ENCODE results near the gene IL13RA1.
"Not testable (repeated sequence)": the region's sequence is repeated elsewhere in the genome, so short reads cannot be mapped to it uniquely, and the experiment has no call there.

The IL13RA1 gene

GRCh38 chrX:118727686-118728339 is 407 bp downstream of the IL13RA1 start:
- no peak for DNase-seq (ENCODE audit: low read depth in 2 of 3, low spot score in 1 of 3)

DNA sequence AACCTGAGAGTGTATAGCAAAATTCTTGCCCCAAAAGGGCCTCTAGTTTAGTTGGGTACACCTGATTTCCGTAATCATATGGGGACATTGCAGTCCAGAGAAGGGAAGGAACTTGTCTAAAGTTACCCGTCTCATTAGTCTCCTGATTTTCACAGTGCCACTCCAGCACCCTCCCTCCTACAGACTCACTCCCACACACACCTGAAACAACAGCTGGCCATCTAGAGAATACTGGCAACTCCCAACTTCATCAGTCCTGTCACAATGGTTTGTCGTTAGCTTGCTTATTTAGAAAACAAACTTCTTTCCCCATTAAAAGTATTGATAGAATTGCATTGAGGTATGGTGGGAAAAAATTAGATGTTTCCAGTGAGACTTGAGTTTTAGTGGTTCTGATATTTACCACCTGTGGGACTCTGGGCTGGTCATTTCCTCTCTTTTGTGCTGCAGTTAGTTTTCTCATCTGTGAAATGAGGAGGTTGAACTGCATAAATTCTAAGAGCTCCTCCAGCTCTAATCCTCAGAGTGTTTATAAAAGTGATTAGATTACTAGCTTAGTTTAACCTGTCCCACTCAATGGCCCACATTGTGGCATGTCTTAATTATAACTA is 1.7 kb downstream of the IL13RA1 start:
- DNase-seq (ENCODE audit: low read depth in 2 of 3, low spot score in 1 of 3): no peak

- DNase-seq (ENCODE audit: low read depth in 2 of 3, low spot score in 1 of 3): no peak
These were observed 3.3 kb downstream of the IL13RA1 start for GRCh38 chrX:118730500-118731247.

DNA sequence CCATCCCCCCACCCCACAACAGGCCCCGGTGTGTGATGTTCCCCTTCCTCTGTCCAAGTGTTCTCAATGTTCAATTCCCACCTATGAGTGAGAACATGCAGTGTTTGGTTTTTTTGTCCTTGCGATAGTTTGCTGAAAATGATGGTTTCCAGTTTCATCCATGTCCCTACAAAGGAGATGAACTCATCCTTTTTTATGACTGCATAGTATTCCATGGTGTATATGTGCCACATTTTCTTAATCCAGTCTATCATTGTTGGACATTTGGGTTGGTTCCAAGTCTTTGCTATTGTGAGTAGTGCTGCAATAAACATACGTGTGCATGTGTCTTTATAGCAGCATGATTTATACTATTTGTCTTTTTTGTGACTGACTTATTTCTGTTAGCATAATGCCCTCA is 5.1 kb downstream of the IL13RA1 start:
- not testable (repeated sequence) for DNase-seq (ENCODE audit: low read depth in 2 of 3, low spot score in 1 of 3)

GRCh38 chrX:118734909-118735308 is 7.5 kb downstream of the IL13RA1 start:
- no peak for DNase-seq (ENCODE audit: low read depth in 2 of 3, low spot score in 1 of 3)

- DNase-seq (ENCODE audit: low read depth in 2 of 3, low spot score in 1 of 3): no peak
These were observed 9.1 kb downstream of the IL13RA1 start for GRCh38 chrX:118736394-118737010.

GRCh38 chrX:118739577-118739976 is 12.2 kb downstream of the IL13RA1 start:
- no peak for DNase-seq (ENCODE audit: low read depth in 2 of 3, low spot score in 1 of 3)

GRCh38 chrX:118740276-118740889 is 13.0 kb downstream of the IL13RA1 start:
- DNase-seq (ENCODE audit: low read depth in 2 of 3, low spot score in 1 of 3): no peak

DNA sequence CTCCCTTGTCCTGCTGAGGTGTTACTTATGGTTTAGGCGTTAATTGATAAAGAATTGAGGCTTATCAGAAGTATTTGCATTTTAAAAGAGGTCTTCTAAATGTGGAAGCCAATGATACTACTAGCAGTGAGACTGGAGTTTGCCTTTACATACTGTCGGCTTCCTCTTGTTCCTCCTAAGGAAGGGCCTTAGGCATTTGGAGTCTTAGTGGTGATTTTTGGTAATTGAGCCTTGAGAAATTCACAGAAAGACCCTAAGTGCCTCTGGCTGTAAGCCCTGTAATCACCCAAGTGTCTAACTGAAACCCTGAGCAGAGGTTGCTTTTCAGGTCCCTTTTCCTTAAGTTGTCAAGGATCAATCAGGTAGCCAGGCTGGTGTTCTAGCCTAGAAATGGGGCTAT is 14.8 kb downstream of the IL13RA1 start:
- DNase-seq (ENCODE audit: low read depth in 2 of 3, low spot score in 1 of 3): no peak

DNA sequence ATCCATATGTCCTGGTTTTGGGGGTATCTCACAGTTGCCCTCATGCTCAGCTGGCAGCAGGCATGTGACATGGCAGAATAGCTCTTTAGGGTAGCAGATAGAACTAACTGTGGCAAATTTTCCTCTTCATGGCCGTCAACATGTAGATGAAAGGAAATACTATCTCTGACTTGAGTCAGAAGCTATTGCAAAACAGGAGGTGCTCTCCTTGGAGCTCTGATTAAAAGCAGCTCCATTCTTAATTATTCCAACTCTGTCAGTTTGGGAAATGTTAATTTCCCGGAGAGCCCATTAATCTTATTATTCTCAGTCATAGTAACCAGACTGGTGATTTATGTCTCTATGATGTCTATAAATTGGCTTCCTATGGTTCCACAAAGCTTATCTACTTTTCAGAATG is 18.2 kb downstream of the IL13RA1 start:
- no peak for DNase-seq (ENCODE audit: low read depth in 2 of 3, low spot score in 1 of 3)

GRCh38 chrX:118751950-118752783 is 24.8 kb downstream of the IL13RA1 start:
- DNase-seq (ENCODE audit: low read depth in 2 of 3, low spot score in 1 of 3): no peak

GRCh38 chrX:118755633-118756032 is 28.2 kb downstream of the IL13RA1 start:
- no peak for DNase-seq (ENCODE audit: low read depth in 2 of 3, low spot score in 1 of 3)

DNA sequence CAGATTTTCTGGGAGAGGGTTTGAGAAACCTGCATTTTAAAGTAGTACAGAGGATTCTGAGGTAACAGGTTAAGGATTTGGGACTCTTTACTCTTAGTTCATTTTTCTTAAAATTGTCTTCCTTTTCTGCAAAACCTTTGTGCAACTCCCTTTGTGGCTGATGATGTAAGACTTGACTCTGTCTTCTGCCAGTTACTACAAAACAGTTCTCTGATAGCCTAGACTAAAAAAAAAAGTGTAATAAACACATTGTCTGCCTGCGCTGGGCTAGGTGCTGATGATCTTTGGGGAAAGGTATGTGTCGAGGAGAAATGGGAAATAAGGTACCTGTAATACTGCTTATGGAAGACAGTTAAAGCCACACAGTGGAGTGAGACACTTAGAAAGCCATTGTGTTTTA is 28.7 kb downstream of the IL13RA1 start:
- DNase-seq (ENCODE audit: low read depth in 2 of 3, low spot score in 1 of 3): no peak

DNA sequence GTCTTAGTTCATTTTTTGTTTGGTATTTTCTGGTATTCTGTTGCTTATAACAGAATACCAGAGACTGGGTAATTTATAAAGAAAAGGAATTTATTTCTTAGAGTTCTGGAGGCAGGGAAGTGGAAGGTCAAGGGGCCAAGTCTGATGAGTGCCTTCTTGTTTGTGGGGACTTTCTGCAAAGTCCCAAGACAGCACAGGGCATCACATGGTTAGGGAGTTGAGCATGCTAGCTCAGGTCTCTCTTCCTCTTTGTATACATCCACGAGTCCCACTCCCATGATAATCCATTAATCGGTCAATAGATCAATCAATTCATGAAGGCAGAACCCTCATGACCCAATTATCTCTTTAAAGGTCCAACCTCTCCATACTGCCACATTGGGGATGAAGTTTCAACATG is 31.1 kb downstream of the IL13RA1 start:
- DNase-seq (ENCODE audit: low read depth in 2 of 3, low spot score in 1 of 3): no peak

GRCh38 chrX:118760025-118760424 is 32.6 kb downstream of the IL13RA1 start:
- no peak for DNase-seq (ENCODE audit: low read depth in 2 of 3, low spot score in 1 of 3)

DNA sequence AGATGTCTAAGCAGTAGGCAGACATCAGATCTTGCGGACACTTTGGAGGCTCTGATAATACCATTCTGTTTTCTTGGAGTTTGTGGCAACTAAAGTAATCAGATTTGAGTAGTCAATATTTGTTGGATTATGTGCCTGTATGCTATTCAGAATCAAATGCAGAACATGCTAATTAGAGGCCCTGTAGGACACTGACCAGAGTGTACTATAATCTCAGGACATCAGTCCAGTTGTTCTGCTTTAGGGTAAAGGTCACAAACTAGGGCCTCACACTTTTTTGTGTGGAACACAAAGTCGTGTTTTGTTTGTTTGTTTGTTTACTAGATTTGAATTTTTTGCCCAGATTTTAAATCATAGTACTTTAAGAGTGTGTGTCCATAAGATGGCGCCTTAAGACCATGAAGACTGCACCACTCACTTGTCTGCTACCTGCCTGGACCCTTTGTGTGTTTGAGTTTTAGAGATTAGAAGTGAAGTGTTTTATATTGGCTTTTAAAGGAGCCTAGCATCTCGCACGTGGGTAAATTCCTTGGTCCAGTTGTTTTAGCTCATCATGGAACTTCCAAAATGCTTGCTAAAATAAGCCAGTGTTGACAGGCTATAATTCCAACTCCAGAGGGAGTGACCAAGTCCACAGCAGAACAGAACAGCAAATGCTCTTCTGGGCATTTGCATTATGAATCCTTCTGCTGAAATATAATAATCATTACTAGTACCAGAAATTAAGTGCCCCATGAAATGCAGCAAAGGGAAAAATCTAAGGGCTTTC is 34.7 kb downstream of the IL13RA1 start:
- no peak for DNase-seq (ENCODE audit: low read depth in 2 of 3, low spot score in 1 of 3)

- no peak for DNase-seq (ENCODE audit: low read depth in 2 of 3, low spot score in 1 of 3)
These were observed 36.1 kb downstream of the IL13RA1 start for GRCh38 chrX:118763489-118763888.

- no peak for DNase-seq (ENCODE audit: low read depth in 2 of 3, low spot score in 1 of 3)
These were observed 36.7 kb downstream of the IL13RA1 start for GRCh38 chrX:118764122-118764521.

DNA sequence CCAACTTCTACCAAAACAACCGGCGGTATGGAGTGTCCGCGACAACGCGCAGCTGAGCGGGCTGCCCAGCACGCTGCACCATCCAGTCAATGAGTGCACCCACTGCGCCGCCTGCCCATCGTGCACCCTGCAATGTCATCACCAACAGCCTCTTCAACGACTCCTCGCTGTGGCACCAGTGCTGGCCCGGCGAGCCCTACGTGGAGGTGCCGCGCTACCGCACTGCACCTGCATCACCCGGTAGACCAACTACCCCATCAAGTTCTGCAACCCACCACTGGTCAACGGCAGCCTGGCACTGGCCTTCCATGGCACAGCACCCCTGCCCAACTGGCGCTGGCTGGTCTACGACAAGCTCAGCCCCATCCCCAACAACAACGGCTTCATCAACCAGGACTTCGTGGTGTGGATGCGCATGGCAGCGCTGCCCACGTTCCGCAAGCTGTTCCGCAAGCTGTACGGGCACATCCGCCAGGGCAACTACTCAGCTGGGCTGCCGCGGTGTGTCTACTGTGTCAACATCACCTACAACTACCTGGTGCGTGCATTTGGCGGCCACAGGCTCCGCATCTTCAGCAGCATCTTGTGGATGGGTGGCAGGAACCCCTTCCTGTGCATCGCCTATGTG is 42.8 kb downstream of the IL13RA1 start:
- no peak for DNase-seq (ENCODE audit: low read depth in 2 of 3, low spot score in 1 of 3)
